Activated CD4-positive, alpha-beta memory T cell treated with anti-CD3 and anti-CD28 coated beads for 36 hours (primary cell): ENCODE data around the gene P2RY8. TPM values are rescaled to one million over a fixed set of nuclear protein-coding genes. Genes with fewer than 3 reads are reported as not detected.
"Not testable (repeated sequence)": the region's sequence is repeated elsewhere in the genome, so short reads cannot be mapped to it uniquely, and the experiment has no call there.

ENCODE experiments used
- CTCF ChIA-PET: fragments of 350-600 bp; sonication (Branson Sonifier 250); formaldehyde crosslinking; loops from one replicate; lab custom pipeline; 2021; ENCODE audit warnings: antibody characterized with exemption, inconsistent platforms; lab: Charles Lee
- POLR2A ChIA-PET: fragments of 350-600 bp; sonication (Branson Sonifier 250); formaldehyde crosslinking; loops from one replicate; lab custom pipeline; 2021; ENCODE audit warnings: antibody characterized with exemption; lab: Charles Lee
- DNase-seq: peaks from one replicate; pipeline ENCODE4 v3.0.0-alpha.2; 2020
- H3K27ac Mint-ChIP-seq: one replicate; pipeline ENCODE4 v1.8.0; 2021; ENCODE audit warnings: mixed read lengths
- H3K27me3 Mint-ChIP-seq: one replicate; pipeline ENCODE4 v1.8.0; 2021; ENCODE audit warnings: mixed read lengths
- H3K36me3 Mint-ChIP-seq: one replicate; pipeline ENCODE4 v1.8.0; 2021; ENCODE audit warnings: mixed read lengths
- H3K4me1 Mint-ChIP-seq: one replicate; pipeline ENCODE4 v1.8.0; 2021; ENCODE audit warnings: low read depth, mixed read lengths
- H3K4me3 Mint-ChIP-seq: one replicate; pipeline ENCODE4 v1.8.0; 2021; ENCODE audit warnings: mild to moderate bottlenecking, mixed read lengths
- H3K9me3 Mint-ChIP-seq: one replicate; pipeline ENCODE4 v1.8.0; 2021; ENCODE audit warnings: mixed read lengths
- intact Hi-C: fragments of 100-400 bp; cut with micrococcal nuclease; formaldehyde crosslinking; loops from one replicate; pipeline ENCODE4 v1.15.1; 2023
- total RNA-seq, 2 experiments: library from RNA; stranded (reverse); gene quantifications; one replicate each; pipeline ENCODE4 v1.2.3, GENCODE V29; 2021

The P2RY8 gene
- total RNA-seq, 2 experiments from 2014 or later, result 30.2 to 32.7 TPM

DNA sequence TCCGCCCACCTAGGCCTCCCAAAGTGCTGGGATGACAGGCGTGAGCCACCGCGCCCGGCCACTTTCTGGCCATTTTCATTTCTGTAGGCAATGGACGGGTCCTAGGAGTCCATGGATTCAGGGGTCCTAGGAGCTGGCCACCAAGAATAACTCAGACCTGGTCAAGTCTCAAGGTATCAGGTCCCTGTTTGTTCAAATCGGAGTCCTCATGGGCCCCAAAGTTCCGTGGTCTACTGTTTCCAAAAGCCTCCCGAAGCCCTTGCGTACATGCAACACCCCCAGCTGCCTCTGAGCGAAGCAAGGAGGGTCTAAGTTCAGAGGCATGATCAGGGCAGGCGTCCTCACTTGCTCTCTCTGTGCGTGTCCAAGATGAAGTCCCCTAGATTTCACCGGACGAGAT, 30.1 kb downstream of the P2RY8 start:
- Mint-ChIP-seq H3K27me3 (no peaks in the 10 kb centered on the region), H3K27ac (peak overlapping the region; percentile 33), H3K9me3 (no peaks in the 10 kb centered on the region), H3K4me1 (peaks cover 35% of the 10 kb centered on the region), H3K36me3 (peaks cover 30% of the 10 kb centered on the region), H3K4me3 (no peak overlapping the region)
- no peak for DNase-seq
- POLR2A ChIA-PET, result no interaction called here
- CTCF ChIA-PET, result no interaction called here
- intact Hi-C loops, result no loop called here

DNA sequence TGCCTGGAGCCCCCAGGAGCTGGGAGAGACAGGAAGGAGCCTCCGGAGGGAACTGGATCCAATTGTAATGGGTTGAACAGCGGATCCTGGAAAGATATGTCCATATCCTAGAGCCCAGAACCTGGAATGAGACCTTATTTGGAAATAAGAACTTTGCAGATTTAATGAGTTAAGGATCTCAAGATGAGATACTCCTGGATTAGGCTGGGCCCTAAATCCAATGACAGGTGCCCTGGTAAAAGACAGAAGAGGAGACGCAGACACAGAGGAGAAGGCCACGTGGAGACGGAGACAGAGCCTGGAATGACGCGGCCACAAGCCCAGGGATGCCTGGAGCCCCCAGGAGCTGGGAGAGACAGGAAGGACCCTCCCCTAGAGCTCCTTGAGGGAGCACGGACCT, 34.1 kb downstream of the P2RY8 start:
- H3K4me3 Mint-ChIP-seq, result no peak overlapping the region
- intact Hi-C loops, result no loop called here
- H3K27me3 Mint-ChIP-seq, result no peaks in the 10 kb centered on the region
- H3K4me1 Mint-ChIP-seq, result peaks cover 31% of the 10 kb centered on the region
- peaks cover 24% of the 10 kb centered on the region for H3K36me3 Mint-ChIP-seq
- H3K9me3 Mint-ChIP-seq, result no peaks in the 10 kb centered on the region
- ChIA-PET POLR2A (no interaction called here), CTCF (no interaction called here)
- peak overlapping the region; percentile 76 for H3K27ac Mint-ChIP-seq
- no peak for DNase-seq

DNA sequence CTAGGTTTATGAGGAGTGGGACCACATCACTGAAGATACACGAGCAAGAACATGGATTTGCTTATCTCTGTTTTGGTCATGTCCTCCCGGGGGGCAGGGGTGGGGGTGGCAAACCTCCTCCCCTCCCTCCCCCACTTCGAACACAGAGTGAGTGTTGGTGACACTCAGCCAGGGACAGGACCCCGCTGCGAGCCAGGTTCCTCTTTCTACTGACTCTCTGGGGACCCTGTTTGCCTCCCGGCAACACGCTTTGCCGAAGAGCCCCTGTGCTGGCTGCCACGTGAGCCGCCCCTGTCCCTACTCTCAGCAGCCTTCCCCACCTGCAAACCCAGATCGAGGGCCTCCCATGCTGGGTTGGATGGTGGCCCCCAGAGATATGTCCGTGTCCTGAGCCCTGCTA, 34.7 kb downstream of the P2RY8 start:
- peaks cover 18% of the 10 kb centered on the region for H3K36me3 Mint-ChIP-seq
- H3K4me1 Mint-ChIP-seq, result peaks cover 31% of the 10 kb centered on the region
- POLR2A ChIA-PET, result no interaction called here

DNA sequence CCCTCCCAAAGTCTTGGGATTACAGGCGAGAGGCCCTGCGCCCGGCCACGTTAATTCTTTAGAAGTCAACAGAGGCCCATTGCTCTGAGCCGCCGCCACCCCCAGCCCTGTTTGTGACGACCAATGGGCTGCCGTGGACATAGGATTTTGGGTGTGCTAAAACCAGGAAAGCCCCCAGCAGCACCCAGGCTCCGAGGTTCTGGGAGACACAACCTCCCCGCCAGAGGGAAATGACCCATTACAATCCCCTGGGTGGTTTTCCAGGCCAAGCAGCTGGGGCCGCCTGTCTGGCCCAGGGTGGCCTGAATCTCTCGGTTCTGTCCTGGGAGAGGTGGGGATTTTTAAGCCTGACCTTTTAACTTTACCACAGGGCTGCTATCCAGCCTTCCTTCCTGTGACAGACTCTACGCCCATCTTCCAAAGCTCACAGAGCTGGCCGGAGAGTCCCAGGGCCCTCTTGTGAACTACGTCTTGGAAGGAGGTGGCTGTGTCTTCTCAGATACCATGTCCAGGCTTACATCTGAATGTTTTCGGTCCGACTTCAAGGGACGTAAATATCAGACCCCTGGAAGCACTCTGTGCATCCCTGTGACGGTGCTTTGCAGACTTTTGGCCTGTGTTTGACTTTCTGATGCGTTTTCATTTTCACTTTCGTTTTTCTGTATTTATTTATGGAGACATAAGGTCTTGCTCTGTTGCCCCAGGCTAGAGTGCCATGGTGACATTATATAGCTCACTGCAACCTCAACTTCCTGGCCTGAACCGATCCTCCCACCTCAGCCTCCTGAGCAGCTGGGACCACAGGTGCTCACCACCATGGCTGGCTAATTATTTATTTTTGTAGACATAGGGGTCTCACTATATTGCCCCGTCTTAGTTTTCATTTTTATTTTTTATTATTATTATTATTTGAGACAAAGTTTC, 36.0 kb downstream of the P2RY8 start:
- peak overlapping the region; percentile 77 for H3K27ac Mint-ChIP-seq
- H3K4me1 Mint-ChIP-seq, result peaks cover 27% of the 10 kb centered on the region
- intact Hi-C loops, result no loop called here
- CTCF ChIA-PET, result no interaction called here
- no peaks in the 10 kb centered on the region for H3K9me3 Mint-ChIP-seq
- peak overlapping the region; percentile 16 for H3K4me3 Mint-ChIP-seq
- peak; percentile 47 for DNase-seq
- peaks cover 11% of the 10 kb centered on the region for H3K36me3 Mint-ChIP-seq
- POLR2A ChIA-PET, result no interaction called here
- H3K27me3 Mint-ChIP-seq, result no peaks in the 10 kb centered on the region

More for the DNA sequence above, 34.7 kb downstream of the P2RY8 start:
- no peak overlapping the region for H3K4me3 Mint-ChIP-seq
- intact Hi-C loops, result no loop called here
- CTCF ChIA-PET, result no interaction called here
- H3K9me3 Mint-ChIP-seq, result no peaks in the 10 kb centered on the region
- no peak for DNase-seq
- peak overlapping the region; percentile 76 for H3K27ac Mint-ChIP-seq
- no peaks in the 10 kb centered on the region for H3K27me3 Mint-ChIP-seq

DNA sequence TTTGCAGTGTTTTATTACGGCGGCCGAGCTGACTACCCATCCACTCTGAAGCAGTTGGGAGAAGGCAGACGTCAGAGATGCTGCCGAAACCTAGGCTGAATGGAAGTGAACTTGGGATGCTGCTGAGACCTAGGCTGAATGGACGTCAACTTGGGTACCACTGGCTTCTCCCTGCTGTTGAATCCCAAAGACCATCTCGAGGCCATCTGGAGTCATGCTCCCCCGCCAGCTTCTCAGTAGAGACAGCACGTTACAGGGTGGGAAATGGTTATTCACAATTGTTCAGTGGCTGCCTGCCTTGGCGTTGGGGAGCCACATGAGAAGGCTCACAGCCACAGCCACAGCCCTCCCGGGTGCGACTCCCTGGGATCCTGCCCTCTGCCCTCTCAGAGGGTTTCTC, 40.9 kb downstream of the P2RY8 start:
- ChIA-PET POLR2A (no interaction called here), CTCF (no interaction called here)
- Mint-ChIP-seq H3K36me3 (peaks cover 13% of the 10 kb centered on the region), H3K27ac (no peak overlapping the region), H3K4me3 (no peak overlapping the region), H3K9me3 (peaks cover 11% of the 10 kb centered on the region), H3K27me3 (no peaks in the 10 kb centered on the region), H3K4me1 (peaks cover 14% of the 10 kb centered on the region)
- DNase-seq, result peak; percentile 8
- intact Hi-C loops, result no loop called here

DNA sequence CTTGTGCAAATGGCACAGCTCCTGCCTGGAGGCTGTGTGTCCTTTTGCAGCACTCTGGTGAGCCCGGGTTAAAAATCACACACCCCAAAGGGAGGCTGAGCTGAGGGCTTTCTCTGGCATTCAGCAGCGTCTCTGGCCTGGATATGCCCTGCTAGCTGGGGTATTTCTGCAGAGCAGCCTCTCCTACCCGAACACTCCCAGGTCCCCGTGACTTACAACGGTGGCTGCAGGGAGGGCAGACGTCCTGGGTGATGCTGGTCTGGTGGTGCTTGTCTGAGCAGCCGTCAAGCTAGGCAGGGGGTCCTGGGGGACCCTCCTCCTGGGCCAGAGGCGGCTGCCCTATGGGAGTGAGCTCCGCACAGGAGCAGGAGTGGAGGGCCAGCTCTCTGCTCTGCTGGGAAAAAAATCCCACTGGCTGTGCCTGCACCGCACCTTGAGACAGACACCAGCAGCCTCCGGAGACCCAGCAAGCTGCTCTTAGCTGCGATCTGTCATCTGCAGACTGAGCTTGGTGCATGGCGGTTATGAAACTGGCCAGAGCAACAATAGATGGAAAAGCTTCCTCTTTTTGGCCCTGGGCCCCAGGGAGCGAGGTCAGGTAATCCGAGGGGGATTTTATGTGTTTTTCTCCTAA, 43.0 kb downstream of the P2RY8 start:
- POLR2A ChIA-PET, result no interaction called here
- Mint-ChIP-seq H3K36me3 (peaks cover 19% of the 10 kb centered on the region), H3K27me3 (no peaks in the 10 kb centered on the region), H3K9me3 (peaks cover 18% of the 10 kb centered on the region), H3K27ac (peak overlapping the region; percentile 8), H3K4me3 (no peak overlapping the region), H3K4me1 (peaks cover 14% of the 10 kb centered on the region)
- intact Hi-C loops, result no loop called here
- CTCF ChIA-PET, result no interaction called here
- peak; percentile 10 for DNase-seq

DNA sequence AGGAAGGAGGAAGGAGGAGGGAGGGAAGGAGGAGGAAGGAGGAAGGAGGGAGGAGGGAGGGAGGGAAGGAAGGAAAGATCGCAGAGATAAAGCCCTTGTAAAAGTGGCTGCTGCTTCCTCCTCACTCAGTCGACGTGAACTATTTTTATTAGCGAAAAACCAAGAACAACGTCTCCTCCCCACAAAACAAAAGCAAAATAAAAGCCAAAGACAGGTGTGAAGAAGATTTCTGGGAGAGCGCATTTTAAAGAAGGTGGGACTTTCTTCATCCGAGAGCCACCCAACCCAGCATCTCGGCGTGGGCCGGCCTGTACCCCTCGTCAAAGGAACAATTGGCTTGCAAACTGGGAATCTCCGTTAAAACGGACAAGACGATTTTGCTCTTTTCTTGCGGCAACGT, 43.6 kb downstream of the P2RY8 start:
- H3K36me3 Mint-ChIP-seq, result peaks cover 25% of the 10 kb centered on the region
- H3K27ac Mint-ChIP-seq, result peak overlapping the region; percentile 46
- ChIA-PET POLR2A (no interaction called here), CTCF (no interaction called here)
- peaks cover 14% of the 10 kb centered on the region for H3K4me1 Mint-ChIP-seq
- H3K27me3 Mint-ChIP-seq, result no peaks in the 10 kb centered on the region
- intact Hi-C loops, result no loop called here
- DNase-seq, result no peak
- H3K4me3 Mint-ChIP-seq, result no peak overlapping the region
- peaks cover 18% of the 10 kb centered on the region for H3K9me3 Mint-ChIP-seq

DNA sequence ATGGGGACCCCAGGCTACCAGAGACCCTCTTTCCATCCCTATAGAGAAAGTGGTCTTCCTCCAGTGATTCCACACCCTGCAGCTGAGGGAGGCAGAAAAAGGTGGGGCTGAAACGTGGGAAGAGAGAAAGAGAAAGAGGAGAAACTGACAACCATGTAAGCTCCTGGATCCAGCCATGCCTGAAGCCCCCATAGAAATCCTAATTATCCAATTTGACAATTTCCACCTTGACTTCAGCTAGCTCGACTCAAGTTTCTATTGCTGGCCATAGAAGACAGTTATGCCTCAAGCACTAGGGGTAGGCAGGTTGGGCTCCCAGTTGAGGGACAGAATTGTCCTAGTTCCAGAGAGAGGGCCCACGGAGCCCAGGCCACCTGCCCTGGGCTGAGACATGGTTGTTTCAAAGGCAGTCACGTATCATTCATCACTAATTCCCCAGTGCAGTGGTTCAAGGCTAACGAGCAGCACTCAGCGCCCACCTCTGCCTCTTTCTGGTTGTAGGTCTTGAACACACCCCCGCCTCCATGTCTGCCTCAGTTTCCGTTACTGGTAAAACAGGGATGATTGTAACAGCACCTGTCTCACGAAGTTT, 44.5 kb downstream of the P2RY8 start:
- intact Hi-C loops, result loop anchor here (1.0 kb wide), 1 partner anchor 11 kb away; no protein-coding TSS in a partner anchor
- no peak overlapping the region for H3K27ac Mint-ChIP-seq

DNA sequence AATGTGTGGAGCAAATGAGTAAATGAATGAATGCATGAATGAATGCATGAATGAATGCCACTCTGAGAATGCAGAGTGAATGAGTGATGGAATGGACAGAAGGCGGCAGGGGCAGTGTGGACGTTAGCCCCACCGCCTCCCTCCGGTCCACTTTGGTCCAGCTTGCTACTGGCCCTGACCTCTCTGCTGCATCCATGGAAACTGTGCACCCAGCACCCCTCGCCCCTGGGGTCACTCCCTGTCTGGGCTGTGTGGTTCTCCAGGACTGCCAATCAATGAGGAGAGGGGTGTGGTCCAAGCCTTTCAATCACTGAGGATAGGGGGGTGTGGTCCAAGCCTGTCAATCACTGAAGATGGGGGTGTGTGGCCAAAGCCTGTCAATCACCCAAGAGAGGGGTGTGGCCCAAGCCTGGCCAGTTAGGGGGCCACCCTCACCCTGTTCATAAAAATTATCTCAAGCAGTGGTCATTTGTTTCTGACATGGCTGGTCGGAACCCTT, 45.1 kb downstream of the P2RY8 start:
- Mint-ChIP-seq H3K36me3 (peaks cover 34% of the 10 kb centered on the region), H3K4me1 (peaks cover 18% of the 10 kb centered on the region), H3K27me3 (no peaks in the 10 kb centered on the region), H3K4me3 (no peak overlapping the region), H3K9me3 (peaks cover 18% of the 10 kb centered on the region), H3K27ac (peak overlapping the region; percentile 59)
- peak; percentile 82 for DNase-seq
- ChIA-PET POLR2A (no interaction called here), CTCF (no interaction called here)
- intact Hi-C loops, result loop anchor here (1.0 kb wide), 1 partner anchor 11 kb away; no protein-coding TSS in a partner anchor

More for the DNA sequence above, 44.5 kb downstream of the P2RY8 start:
- POLR2A ChIA-PET, result no interaction called here
- Mint-ChIP-seq H3K27me3 (no peaks in the 10 kb centered on the region), H3K4me1 (peaks cover 14% of the 10 kb centered on the region), H3K9me3 (peaks cover 18% of the 10 kb centered on the region), H3K36me3 (peaks cover 27% of the 10 kb centered on the region), H3K4me3 (no peak overlapping the region)
- DNase-seq, result peak; percentile 11
- CTCF ChIA-PET, result no interaction called here

DNA sequence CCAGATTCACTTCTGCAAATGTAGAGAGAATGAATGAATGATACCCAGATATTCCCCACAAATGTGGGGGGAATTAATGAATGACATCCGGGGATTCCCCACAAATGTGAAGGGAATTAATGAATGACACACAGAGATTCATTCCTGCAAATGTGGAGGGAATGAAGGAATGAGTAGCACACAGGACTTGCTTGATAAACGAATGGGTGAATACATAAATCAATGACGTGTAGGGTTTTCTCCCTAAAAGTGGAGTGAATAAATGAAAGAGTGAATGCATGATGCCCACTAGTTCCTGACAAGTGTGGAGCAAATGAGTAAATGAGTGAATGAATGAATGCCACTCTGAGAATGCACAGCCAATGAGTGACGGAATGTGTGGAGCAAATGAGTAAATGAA, 45.7 kb downstream of the P2RY8 start:
- DNase-seq, CTCF ChIA-PET, H3K4me3 Mint-ChIP-seq, H3K27me3 Mint-ChIP-seq, H3K27ac Mint-ChIP-seq, POLR2A ChIA-PET, intact Hi-C loops: not testable (repeated sequence)
- peaks cover 18% of the 10 kb centered on the region for H3K4me1 Mint-ChIP-seq
- H3K36me3 Mint-ChIP-seq, result peaks cover 39% of the 10 kb centered on the region
- H3K9me3 Mint-ChIP-seq, result peaks cover 18% of the 10 kb centered on the region

DNA sequence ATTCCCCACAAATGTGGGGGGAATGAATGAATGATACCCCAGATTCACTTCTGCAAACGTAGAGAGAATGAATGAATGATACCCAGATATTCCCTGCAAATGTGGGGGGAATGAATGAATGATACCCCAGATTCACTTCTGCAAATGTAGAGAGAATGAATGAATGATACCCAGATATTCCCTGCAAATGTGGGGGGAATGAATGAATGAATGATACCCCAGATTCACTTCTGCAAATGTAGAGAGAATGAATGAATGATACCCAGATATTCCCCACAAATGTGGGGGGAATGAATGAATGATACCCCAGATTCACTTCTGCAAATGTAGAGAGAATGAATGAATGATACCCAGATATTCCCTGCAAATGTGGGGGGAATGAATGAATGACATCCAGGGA, 46.3 kb downstream of the P2RY8 start:
- DNase-seq, CTCF ChIA-PET, H3K27me3 Mint-ChIP-seq, POLR2A ChIA-PET, intact Hi-C loops, H3K27ac Mint-ChIP-seq, H3K4me3 Mint-ChIP-seq: not testable (repeated sequence)
- H3K9me3 Mint-ChIP-seq, result peaks cover 18% of the 10 kb centered on the region
- peaks cover 16% of the 10 kb centered on the region for H3K4me1 Mint-ChIP-seq
- peaks cover 43% of the 10 kb centered on the region for H3K36me3 Mint-ChIP-seq

DNA sequence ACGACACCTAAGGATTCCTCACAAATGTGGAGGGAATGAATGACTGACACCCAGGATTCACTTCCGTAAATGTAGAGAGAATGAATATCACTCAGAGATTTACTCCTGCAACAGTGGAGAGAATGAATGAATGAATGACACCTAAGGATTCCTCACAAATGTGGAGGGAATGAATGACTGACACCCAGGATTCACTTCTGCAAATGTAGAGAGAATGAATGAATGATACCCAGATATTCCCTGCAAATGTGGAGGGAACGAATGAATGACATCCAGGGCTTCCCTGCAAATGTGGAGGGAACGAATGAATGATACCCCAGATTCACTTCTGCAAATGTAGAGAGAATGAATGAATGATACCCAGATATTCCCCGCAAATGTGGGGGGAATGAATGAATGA, 47.6 kb downstream of the P2RY8 start:
- intact Hi-C loops, POLR2A ChIA-PET, H3K27me3 Mint-ChIP-seq, H3K27ac Mint-ChIP-seq, CTCF ChIA-PET, DNase-seq: not testable (repeated sequence)
- Mint-ChIP-seq H3K4me1 (peaks cover 20% of the 10 kb centered on the region), H3K9me3 (peaks cover 18% of the 10 kb centered on the region), H3K36me3 (peaks cover 44% of the 10 kb centered on the region), H3K4me3 (peak overlapping the region; percentile 12)
